Stimulated activated naive CD4-positive, alpha-beta T cell (primary cell): ENCODE measurements around the gene ATXN1.
"Not testable (repeated sequence)": the region's sequence is repeated elsewhere in the genome, so short reads cannot be mapped to it uniquely, and the experiment has no call there.

ENCODE experiments used
- DNase-seq, 6 experiments: peaks; one replicate each; lab custom pipeline; 2025; lab: John Stamatoyannopoulos, UW

ATXN1 gene

GRCh38 chr6:16570946-16571345 is 190.3 kb downstream of the ATXN1 start:
- DNase-seq = no peak

GRCh38 chr6:16570221-16570553 is 191.1 kb downstream of the ATXN1 start:
- no peak for DNase-seq

GRCh38 chr6:16568128-16568527 is 193.1 kb downstream of the ATXN1 start:
- no peak for DNase-seq

DNA sequence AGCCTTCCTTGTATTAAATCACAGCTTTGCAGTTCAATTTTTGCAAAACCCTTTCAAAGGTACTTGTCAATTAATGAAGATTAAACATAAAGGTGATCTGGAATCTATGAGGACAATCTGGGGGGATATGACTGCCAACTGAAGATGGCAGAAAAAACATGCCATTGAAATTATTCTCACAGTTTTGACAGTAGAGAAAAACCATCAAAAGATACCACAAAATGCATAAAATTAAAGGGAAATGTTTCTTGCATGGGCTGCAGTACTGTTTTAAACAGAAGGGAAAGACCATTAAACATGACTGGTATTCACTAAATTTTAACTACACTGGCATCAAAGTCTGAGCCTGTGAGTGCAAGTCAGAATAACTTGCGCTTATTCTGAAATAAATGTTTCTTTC is 194.2 kb downstream of the ATXN1 start:
- DNase-seq = no peak

DNA sequence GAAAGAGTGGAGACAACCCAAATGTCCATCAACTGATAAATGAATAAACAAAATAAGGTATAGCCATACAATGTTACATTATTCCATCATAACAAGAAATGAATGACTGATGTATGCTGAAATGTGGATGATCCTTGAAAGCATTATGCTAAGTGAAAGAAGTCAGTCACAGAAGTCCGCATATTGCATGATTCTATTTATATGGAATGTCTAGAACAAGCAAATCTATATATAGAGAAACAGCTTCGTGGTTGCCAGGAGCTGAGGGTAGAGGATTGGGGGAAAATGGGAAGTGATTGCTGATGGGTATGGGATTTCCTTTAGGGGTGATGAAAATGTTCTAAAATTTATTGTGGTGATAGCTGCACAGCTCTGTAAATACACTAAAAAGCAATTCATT is 196.8 kb downstream of the ATXN1 start:
- no peak for DNase-seq

- no peak for DNase-seq
These were observed 197.5 kb downstream of the ATXN1 start for GRCh38 chr6:16563628-16564240.

GRCh38 chr6:16562498-16562897 is 198.8 kb downstream of the ATXN1 start:
- DNase-seq = no peak

DNA sequence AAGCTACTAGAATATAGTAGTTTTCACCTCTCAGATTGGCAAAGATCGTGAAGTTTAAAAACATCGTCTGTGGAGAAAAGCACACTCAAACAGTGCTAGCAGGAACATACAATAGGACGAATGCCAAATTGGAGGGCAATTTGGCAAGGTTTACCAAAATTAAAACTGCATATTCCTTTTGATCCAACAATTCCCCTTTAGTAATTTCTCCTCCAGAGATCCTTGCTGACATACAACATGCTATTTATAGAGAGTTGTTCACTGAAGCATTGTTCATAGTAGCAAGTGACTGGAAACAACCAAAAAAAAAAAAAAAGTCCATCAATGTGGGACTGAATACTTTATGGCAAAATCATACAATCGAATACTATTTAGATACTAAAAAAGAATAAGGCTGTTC is 202.2 kb downstream of the ATXN1 start:
- DNase-seq = no peak

- DNase-seq = no peak
These were observed 205.7 kb downstream of the ATXN1 start for GRCh38 chr6:16555550-16555949.

GRCh38 chr6:16553531-16553930 is 207.7 kb downstream of the ATXN1 start:
- no peak for DNase-seq

- DNase-seq = no peak
These were observed 209.8 kb downstream of the ATXN1 start for GRCh38 chr6:16551466-16551865.

DNA sequence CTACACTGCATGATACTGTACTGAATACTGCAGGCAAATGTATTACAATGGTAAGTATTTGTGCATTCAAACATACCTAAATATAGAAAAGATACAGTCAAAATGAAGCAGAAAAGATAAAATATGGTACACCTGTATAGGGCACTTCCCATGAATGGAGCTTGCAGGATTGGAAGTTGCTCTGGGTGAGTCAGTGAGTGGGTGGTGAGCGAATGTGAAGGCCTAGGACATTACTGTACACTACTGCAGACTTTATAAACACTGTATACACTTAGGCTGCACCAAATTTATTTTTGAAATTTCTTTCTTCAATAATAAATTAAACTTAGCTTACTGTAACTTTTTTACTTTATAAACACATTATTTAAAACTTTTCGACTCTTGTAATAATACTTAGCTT is 213.1 kb downstream of the ATXN1 start:
- no peak for DNase-seq

DNA sequence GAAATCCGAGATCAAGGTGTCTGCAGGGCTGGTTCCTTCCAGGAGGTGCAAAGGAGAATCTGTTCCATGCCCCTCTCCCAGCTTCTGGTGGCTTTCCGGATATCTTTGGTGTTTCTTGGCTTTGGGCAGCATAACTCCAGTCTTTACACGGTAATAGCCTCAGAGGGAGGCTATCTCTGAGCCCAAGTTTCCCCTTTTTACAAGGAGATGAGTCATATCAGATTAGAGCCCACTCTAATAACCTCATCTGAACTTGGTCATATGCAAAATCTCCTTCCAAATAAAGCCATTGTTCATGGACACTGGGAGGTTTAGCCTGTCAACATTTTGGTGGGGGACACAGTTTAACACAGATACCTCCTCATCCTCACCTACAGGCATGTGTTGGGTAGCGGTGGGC is 213.7 kb downstream of the ATXN1 start:
- no peak for DNase-seq

DNA sequence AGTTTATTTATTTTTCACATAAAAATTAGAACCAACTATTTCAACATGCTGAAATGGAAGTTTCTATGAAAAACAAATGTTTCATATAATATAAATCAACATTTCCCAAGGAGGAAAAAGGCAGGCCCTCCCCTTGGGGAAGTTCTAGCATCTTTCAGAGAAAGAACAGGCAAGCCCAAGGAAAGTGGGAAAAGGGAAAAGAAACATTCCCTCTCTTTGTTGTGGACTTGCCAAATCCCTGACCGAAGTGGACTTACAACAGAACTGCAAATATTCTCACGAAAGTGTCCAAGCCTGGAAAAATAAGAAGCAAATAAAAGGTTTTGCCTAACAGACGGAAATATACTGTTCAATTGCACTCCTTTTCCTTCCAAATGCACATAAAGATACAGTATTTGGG is 214.4 kb downstream of the ATXN1 start:
- DNase-seq = no peak

- DNase-seq = no peak
These were observed 215.9 kb downstream of the ATXN1 start for GRCh38 chr6:16545382-16545781.

DNA sequence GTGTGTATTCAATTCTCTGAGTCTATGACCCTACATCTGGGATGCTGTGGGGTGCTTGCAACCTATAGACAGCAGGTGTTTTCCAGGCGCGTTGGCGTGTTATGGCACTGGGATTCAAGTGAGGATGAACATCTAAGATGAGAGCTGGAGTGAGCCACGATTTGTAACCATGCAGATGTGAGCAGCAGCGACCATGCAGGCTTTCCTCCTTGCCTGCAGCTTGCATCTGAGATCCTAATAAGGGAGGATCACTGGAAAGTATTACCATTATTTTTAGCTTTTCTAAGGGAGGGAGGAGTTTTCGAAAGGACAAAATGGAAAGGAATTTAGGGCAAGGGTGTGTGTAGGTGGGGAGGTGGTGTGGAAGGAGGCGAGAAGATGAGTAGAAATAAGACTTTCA is 216.7 kb downstream of the ATXN1 start:
- DNase-seq = no peak

GRCh38 chr6:16544006-16544405 is 217.3 kb downstream of the ATXN1 start:
- DNase-seq = no peak

- no peak for DNase-seq
These were observed 217.7 kb downstream of the ATXN1 start for GRCh38 chr6:16543521-16543920.

- no peak for DNase-seq
These were observed 219.2 kb downstream of the ATXN1 start for GRCh38 chr6:16542070-16542469.

DNA sequence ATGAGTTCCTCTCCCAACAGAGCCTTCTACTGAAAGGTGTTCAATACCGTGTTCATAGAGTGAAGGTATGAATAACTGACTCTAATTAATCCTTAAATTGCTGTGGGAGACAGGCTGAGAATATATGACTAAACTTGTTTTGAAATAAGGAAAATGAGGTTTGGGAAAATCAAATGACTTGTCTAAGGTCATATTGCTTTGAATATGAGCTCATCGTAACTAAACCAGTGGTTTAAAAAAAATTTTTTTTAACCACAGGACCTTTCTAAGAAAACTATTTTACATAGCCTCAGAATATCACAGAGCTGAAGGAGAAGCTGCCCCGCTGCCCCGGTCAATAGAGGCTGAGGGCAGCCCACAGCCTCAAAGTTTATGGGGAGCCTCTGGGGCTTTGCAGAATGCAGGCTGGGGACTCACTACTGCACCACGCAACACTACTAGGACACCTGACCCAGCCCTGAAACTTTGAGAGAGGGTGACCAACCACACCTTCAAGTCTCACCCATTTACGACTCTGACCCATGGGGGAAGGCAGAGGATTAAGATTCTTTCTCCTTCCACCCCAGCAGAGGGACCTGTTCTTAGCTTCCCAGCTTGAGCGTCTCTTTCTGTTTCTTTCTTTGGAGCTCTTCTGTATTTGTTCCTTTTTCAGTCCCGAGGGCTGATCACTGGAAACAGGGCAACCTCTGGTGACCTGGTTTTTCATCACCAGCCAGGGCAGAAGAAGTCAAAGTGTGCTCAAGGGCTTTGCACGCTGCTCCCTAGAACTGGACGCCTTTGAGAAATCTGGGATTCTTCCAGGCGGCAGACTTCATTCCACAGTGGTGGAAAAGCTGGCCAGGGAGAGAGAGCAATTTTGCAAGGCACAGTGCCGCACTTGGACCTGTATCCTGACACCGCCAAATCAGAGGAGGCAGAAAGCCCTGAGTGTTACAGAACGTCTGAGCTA is 220.2 kb downstream of the ATXN1 start:
- DNase-seq = no peak

DNA sequence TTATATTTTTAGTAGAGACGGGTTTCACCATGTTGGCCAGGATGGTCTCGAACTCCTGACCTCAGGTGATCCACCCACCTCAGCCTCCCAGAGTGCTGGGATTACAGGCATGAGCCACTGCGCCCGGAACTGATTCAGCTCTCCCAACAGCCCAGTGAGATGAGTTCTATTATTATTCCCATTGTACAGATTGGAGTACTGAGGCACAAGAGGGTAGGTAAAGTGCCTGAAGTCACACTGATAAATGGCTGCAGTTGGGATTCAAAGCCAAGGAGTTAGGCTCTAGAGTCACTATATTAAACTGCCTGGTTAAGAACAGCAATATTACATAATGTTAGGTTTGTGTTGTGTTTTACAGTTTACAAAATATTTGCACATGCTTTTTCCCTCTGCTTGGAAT is 220.9 kb downstream of the ATXN1 start:
- DNase-seq = not testable (repeated sequence)

GRCh38 chr6:16539086-16539931 is 222.0 kb downstream of the ATXN1 start:
- no peak for DNase-seq

DNA sequence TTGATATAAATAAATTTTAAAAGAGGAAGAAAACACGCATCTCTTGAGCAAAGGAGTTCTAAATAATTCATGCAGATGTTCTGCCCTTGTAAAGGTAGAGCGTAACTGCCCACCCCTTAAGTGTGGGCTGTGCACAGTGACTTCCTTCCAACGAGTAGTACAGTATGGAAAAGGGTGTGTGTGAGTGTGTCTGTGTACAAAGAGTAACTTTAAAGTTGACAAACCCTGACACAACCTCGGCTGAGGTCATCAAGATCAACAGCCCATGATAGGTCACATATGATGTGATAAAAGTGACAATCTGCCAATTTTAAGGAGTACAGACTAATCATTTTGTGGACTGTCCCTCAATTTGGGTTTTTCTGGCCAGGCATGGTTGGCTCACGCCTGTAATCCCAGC is 225.7 kb downstream of the ATXN1 start:
- DNase-seq = no peak
